GM12891 (cell line): ENCODE data around the gene PTK7.
A peak's percentile ranks its signal among the peaks of the same experiment; 100 is the strongest.

Source experiments
- DNase-seq: peaks from one replicate; pipeline ENCODE4 v3.0.0; 2011; ENCODE audit warnings: low spot score; ENCODE audit not compliant: insufficient read length
- FAIRE-seq: peaks from 2 replicates; lab custom pipeline; 2011; peaks lifted over from hg19 to GRCh38; lab: Jason Lieb, UNC
- PAX5 ChIP-seq: IDR thresholded peaks from 2 replicates; pipeline ENCODE4 v1.6.1; 2011; ENCODE audit warnings: low read length, moderate library complexity, mild to moderate bottlenecking; ENCODE audit not compliant: insufficient read depth, severe bottlenecking
- POLR2A ChIP-seq: IDR thresholded peaks from 2 replicates; pipeline ENCODE4 v1.6.1; 2011; ENCODE audit warnings: low read depth, low read length, control low read depth
- POLR2AphosphoS5 ChIP-seq: IDR thresholded peaks from 2 replicates; pipeline ENCODE4 v1.6.1; 2011; ENCODE audit warnings: low read depth, low read length, control low read depth
- POU2F2 ChIP-seq: IDR thresholded peaks from 2 replicates; pipeline ENCODE4 v1.6.1; 2011; ENCODE audit warnings: low read depth, mild to moderate bottlenecking, control low read depth, low read length, moderate library complexity
- SPI1 ChIP-seq: IDR thresholded peaks from 2 replicates; pipeline ENCODE4 v1.6.1; 2011; ENCODE audit warnings: low read depth, low read length, control low read depth
- TAF1 ChIP-seq: IDR thresholded peaks from 2 replicates; pipeline ENCODE4 v1.6.1; 2011; ENCODE audit warnings: low read depth, low read length, control low read depth

The PTK7 gene

GRCh38 chr6:43142101-43142500, 66.0 kb downstream of the PTK7 start:
- no peak for TF ChIP-seq POLR2AphosphoS5
- no peak for TF ChIP-seq PAX5
- TF ChIP-seq POLR2A, result no peak
- TF ChIP-seq POU2F2, result no peak
- TF ChIP-seq SPI1, result no peak
- TF ChIP-seq TAF1, result no peak
- DNase-seq, result no peak
- no peak for FAIRE-seq

GRCh38 chr6:43143235-43144128, 67.4 kb downstream of the PTK7 start:
- peak; percentile 96 for DNase-seq
- TF ChIP-seq POLR2AphosphoS5 (no peak), PAX5 (no peak), POU2F2 (0 out of 2 replicates have a peak, but pooled peaks have one; percentile 39)
- peak; percentile 45 for FAIRE-seq

- no peak for TF ChIP-seq POU2F2
- no peak for TF ChIP-seq PAX5
- no peak for TF ChIP-seq TAF1
- no peak for TF ChIP-seq POLR2A
- no peak for TF ChIP-seq POLR2AphosphoS5
- TF ChIP-seq SPI1, result no peak
- no peak for FAIRE-seq
- no peak for DNase-seq
These were observed 68.8 kb downstream of the PTK7 start for GRCh38 chr6:43144879-43145278.

GRCh38 chr6:43146261-43146660, 70.1 kb downstream of the PTK7 start:
- no peak for TF ChIP-seq POLR2AphosphoS5
- TF ChIP-seq TAF1, result no peak
- no peak for TF ChIP-seq POLR2A
- TF ChIP-seq SPI1, result no peak
- TF ChIP-seq PAX5, result no peak
- no peak for TF ChIP-seq POU2F2
- DNase-seq (no peak), FAIRE-seq (no peak)

GRCh38 chr6:43146709-43147688, 70.9 kb downstream of the PTK7 start:
- no peak for TF ChIP-seq SPI1
- no peak for TF ChIP-seq POU2F2
- TF ChIP-seq POLR2A, result no peak
- no peak for TF ChIP-seq TAF1
- no peak for TF ChIP-seq POLR2AphosphoS5
- no peak for TF ChIP-seq PAX5
- no peak for FAIRE-seq
- DNase-seq, result no peak

- no peak for DNase-seq
- no peak for TF ChIP-seq PAX5
- no peak for TF ChIP-seq POLR2A
- TF ChIP-seq POU2F2, result no peak
- TF ChIP-seq POLR2AphosphoS5, result no peak
- TF ChIP-seq SPI1, result no peak
- no peak for TF ChIP-seq TAF1
- FAIRE-seq, result no peak
These were observed 71.8 kb downstream of the PTK7 start for GRCh38 chr6:43147691-43148477.

- no peak for FAIRE-seq
- TF ChIP-seq TAF1 (no peak), SPI1 (no peak), POLR2AphosphoS5 (no peak), POU2F2 (no peak), PAX5 (no peak), POLR2A (no peak)
- DNase-seq, result no peak
These were observed 73.2 kb downstream of the PTK7 start for GRCh38 chr6:43149265-43149664.

DNA sequence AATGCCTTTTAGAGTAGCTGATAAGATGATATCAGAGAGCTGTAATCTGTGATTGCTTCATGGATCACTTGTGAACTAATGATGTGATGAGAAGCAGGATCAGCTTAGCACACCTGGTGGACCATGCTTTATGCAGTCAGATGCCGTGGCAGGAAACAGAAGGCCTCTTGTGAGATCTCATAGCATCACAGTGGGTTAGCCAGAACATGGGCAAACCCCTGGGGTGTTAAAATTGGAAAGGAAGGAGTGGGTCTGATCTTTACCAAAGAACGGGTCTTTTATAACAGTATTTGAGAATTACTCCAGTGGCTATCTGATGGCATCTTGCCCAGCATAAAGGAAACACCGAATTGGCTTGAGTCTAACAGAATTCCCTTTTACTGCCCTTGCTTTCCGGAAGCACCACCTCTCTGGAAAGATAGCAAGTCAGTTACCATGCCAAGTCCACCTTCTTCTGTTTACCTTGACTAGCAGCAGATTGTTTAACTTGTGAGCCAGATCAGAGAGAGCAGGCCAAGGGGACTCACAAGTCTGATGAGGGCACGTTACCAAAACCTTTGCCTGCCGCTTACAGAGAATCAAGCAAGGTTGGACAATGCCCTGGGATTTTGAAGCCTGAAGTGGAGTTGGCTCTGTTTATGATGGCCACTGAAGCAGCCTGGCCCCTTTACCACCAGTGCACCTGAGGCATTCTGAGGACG, 74.1 kb downstream of the PTK7 start:
- TF ChIP-seq PAX5 (no peak), POLR2A (no peak), POLR2AphosphoS5 (no peak), TAF1 (no peak), SPI1 (no peak), POU2F2 (no peak)
- FAIRE-seq (no peak), DNase-seq (no peak)
